Activated B cell treated with CpG ODN at 0.5 μM for 24 hours (primary cell): ENCODE data around the gene SRL. TPM values are rescaled to one million over a fixed set of nuclear protein-coding genes. Genes with fewer than 3 reads are reported as not detected.
"Not testable (repeated sequence)": the region's sequence is repeated elsewhere in the genome, so short reads cannot be mapped to it uniquely, and the experiment has no call there.

ENCODE experiments used
- ATAC-seq: fragments of 200-7000 bp; cut with Tn5 transposase; one replicate; pipeline ENCODE4 v1.10.0; 2021; ENCODE audit warnings: low read depth, mild to moderate bottlenecking, moderate library complexity
- CTCF ChIA-PET: fragments of 350-600 bp; sonication (Branson Sonifier 250); formaldehyde crosslinking; loops from one replicate; lab custom pipeline; 2021; ENCODE audit warnings: antibody characterized with exemption; lab: Charles Lee
- POLR2A ChIA-PET: fragments of 350-600 bp; sonication (Branson Sonifier 250); formaldehyde crosslinking; loops from one replicate; lab custom pipeline; 2021; ENCODE audit warnings: antibody characterized with exemption; lab: Charles Lee
- DNase-seq: peaks from one replicate; pipeline ENCODE4 v3.0.0; 2022
- H3K27ac Mint-ChIP-seq: one replicate; pipeline ENCODE4 v1.8.0; 2020; ENCODE audit warnings: mixed read lengths
- H3K27me3 Mint-ChIP-seq: one replicate; pipeline ENCODE4 v1.8.0; 2021; ENCODE audit warnings: mixed read lengths
- H3K36me3 Mint-ChIP-seq: one replicate; pipeline ENCODE4 v1.8.0; 2021; ENCODE audit warnings: low read depth, mixed read lengths
- H3K4me1 Mint-ChIP-seq: one replicate; pipeline ENCODE4 v1.8.0; 2021; ENCODE audit warnings: mixed read lengths
- H3K4me3 Mint-ChIP-seq: one replicate; pipeline ENCODE4 v1.8.0; 2020; ENCODE audit warnings: mild to moderate bottlenecking, mixed read lengths
- H3K9me3 Mint-ChIP-seq: one replicate; pipeline ENCODE4 v1.8.0; 2020; ENCODE audit warnings: mixed read lengths
- intact Hi-C: fragments of 100-400 bp; cut with micrococcal nuclease; formaldehyde crosslinking; loops from one replicate; pipeline ENCODE4 v1.15.1; 2024
- total RNA-seq: library from RNA; stranded (reverse); gene quantifications from 2 replicates; pipeline ENCODE4 v1.2.3, GENCODE V29; 2022
- TF ChIP-seq, protein P1 (sequence below): fragments of 200-600 bp; IDR thresholded peaks from one replicate; pipeline ENCODE4 v1.8.0; 2022; ENCODE audit warnings: antibody characterized with exemption, mild to moderate bottlenecking

SRL gene
- total RNA-seq, 1 donor from 2014 or later, result not detected

DNA sequence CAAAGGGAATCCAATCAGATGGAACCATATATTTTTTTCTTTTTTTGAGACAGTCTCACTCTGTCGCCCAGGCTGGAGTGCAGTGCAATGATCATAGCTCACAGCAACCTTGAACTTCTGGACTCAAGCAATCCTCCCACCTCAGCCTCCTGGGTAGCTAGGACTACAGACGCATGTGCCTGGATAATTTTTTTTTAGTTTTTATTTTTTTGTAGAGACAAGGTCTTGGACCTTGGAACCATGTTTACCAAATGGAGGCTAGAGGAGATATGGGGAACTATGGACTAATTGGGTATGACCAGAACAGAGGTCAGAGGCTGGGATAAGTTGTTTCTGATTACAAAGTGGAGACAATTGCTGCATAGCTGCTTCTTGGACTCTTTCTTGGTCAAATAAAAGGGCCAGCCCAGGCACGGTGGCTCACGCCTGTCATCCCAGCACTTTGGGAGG is 84.5 kb downstream of the SRL start:
- ATAC-seq, result no peak
- H3K27ac Mint-ChIP-seq, result no peak overlapping the region
- DNase-seq, result no peak
- no peaks in the 10 kb centered on the region for H3K4me1 Mint-ChIP-seq
- H3K4me3 Mint-ChIP-seq, result no peak overlapping the region
- H3K9me3 Mint-ChIP-seq, result no peaks in the 10 kb centered on the region
- H3K27me3 Mint-ChIP-seq, result peaks cover 2% of the 10 kb centered on the region
- intact Hi-C loops, result no loop called here
- no peaks in the 10 kb centered on the region for H3K36me3 Mint-ChIP-seq
- CTCF ChIA-PET, result no interaction called here
- POLR2A ChIA-PET, result no interaction called here
- TF ChIP-seq, protein P1, sequence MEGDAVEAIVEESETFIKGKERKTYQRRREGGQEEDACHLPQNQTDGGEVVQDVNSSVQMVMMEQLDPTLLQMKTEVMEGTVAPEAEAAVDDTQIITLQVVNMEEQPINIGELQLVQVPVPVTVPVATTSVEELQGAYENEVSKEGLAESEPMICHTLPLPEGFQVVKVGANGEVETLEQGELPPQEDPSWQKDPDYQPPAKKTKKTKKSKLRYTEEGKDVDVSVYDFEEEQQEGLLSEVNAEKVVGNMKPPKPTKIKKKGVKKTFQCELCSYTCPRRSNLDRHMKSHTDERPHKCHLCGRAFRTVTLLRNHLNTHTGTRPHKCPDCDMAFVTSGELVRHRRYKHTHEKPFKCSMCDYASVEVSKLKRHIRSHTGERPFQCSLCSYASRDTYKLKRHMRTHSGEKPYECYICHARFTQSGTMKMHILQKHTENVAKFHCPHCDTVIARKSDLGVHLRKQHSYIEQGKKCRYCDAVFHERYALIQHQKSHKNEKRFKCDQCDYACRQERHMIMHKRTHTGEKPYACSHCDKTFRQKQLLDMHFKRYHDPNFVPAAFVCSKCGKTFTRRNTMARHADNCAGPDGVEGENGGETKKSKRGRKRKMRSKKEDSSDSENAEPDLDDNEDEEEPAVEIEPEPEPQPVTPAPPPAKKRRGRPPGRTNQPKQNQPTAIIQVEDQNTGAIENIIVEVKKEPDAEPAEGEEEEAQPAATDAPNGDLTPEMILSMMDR, result no peak

DNA sequence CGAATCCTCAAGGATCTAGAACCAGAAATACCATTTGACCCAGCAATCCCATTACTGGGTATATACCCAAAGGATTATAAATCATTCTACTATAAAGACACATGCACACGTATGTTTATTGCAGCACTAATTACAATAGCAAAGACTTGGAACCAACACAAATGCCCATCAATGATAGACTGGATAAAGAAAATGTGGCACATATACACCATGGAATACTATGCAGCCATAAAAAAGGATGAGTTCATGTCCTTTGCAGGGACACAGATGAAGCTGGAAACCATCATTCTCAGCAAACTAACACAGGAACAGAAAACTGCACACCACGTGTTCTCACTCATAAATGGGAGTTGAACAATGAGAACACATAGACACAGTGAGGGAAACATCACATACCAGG is 85.4 kb downstream of the SRL start:
- CTCF ChIA-PET, H3K4me1 Mint-ChIP-seq, H3K9me3 Mint-ChIP-seq, POLR2A ChIA-PET, H3K36me3 Mint-ChIP-seq, ATAC-seq, intact Hi-C loops, H3K4me3 Mint-ChIP-seq, H3K27ac Mint-ChIP-seq, DNase-seq, H3K27me3 Mint-ChIP-seq: not testable (repeated sequence)

DNA sequence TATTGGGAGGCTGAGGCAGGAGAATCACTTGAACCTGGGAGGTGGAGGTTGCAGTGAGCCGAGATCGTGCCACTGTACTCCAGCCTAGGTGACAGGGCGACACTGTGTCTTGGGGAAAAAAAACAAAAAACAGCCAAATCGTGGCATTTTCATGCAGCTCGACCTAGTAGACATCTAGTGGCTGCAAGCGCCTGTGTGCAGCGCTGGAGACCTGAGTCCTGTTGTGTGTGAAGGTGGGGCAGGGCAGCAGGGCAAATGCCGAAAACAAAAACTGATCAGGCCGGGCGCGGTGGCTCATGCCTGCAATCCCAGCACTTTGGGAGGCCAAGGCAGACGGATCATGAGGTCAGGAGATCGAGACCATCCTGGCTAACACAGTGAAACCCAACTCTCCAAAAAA is 88.5 kb downstream of the SRL start:
- CTCF ChIA-PET, ATAC-seq, H3K9me3 Mint-ChIP-seq, H3K36me3 Mint-ChIP-seq, H3K27me3 Mint-ChIP-seq, intact Hi-C loops, H3K4me3 Mint-ChIP-seq, H3K4me1 Mint-ChIP-seq, H3K27ac Mint-ChIP-seq, DNase-seq, POLR2A ChIA-PET: not testable (repeated sequence)

DNA sequence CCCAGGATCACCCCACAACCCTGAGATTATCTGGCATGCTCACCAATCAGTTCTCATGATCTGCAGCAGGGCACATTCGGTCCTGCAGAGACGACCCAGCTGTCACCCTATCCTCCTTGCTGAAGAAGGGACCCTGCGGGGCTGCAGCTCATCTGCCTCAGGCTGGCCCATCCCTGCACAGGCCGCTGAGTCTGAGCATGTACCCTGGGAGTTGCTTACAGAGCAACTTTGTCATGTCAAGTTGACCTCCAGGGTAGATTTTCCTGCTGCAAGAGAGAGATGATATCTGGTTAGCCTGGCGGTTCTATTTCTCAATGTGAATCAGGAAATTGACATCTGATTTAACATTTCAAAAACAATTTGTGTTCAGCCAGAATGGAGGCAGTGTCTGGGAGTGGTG is 89.6 kb downstream of the SRL start:
- ChIA-PET POLR2A (no interaction called here), CTCF (no interaction called here)
- no peaks in the 10 kb centered on the region for H3K36me3 Mint-ChIP-seq
- H3K27me3 Mint-ChIP-seq, result peaks cover 3% of the 10 kb centered on the region
- H3K4me3 Mint-ChIP-seq, result no peak overlapping the region
- H3K4me1 Mint-ChIP-seq, result no peaks in the 10 kb centered on the region
- ATAC-seq (no peak), DNase-seq (no peak)
- no peak overlapping the region for H3K27ac Mint-ChIP-seq
- intact Hi-C loops, result no loop called here
- TF ChIP-seq, protein P1, result no peak
- no peaks in the 10 kb centered on the region for H3K9me3 Mint-ChIP-seq

DNA sequence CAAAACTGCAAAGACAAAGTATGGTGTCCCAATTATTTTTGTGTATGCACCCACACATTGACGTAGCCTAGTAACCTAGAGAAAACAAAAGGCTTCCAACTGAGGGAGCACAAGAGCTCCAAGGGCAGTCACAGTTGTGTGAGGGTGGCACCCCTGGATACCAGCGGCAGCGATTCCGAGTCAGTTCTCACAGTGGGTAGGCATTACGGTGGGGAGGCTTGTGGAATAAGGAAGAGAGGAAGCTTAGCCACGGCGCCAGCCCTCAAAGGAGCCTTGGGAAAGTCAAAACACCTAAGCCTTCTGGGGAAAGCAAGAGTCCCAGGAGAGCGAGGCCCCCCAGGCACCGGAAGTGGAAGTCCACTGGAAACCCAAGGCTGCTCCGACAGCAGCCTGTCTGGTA is 94.6 kb downstream of the SRL start:
- no peak for DNase-seq
- ATAC-seq, result no peak
- Mint-ChIP-seq H3K4me1 (peaks cover 2% of the 10 kb centered on the region), H3K27ac (no peak overlapping the region), H3K4me3 (no peak overlapping the region), H3K9me3 (no peaks in the 10 kb centered on the region), H3K36me3 (no peaks in the 10 kb centered on the region), H3K27me3 (peaks cover 3% of the 10 kb centered on the region)
- TF ChIP-seq, protein P1, result no peak
- CTCF ChIA-PET, result no interaction called here
- intact Hi-C loops, result no loop called here
- POLR2A ChIA-PET, result no interaction called here

DNA sequence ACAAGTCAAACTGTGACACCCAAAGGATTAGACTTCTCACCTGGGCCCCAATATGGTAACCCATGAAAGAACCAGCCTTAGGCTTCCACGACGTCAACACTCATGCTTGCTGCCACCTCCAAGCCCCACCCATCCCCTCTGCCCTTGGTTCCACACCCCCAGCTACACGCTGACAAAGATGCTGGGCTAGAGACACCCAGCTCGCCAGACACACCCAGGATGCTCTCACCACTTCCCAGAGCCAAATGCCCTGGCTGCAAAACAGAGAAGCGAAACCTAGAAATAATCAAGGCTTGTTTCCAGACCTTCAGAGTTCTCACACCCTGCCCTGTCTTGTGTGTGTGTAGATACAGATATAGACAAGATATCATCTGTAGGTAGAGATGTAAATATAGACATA is 99.6 kb downstream of the SRL start:
- H3K27ac Mint-ChIP-seq, result no peak overlapping the region

More for the DNA sequence above, 99.6 kb downstream of the SRL start:
- TF ChIP-seq, protein P1, result no peak
- Mint-ChIP-seq H3K4me1 (peaks cover 4% of the 10 kb centered on the region), H3K4me3 (no peak overlapping the region), H3K9me3 (no peaks in the 10 kb centered on the region), H3K27me3 (no peaks in the 10 kb centered on the region), H3K36me3 (no peaks in the 10 kb centered on the region)
- CTCF ChIA-PET, result no interaction called here
- intact Hi-C loops, result no loop called here
- POLR2A ChIA-PET, result interaction anchor here (0.6 kb wide), 1 partner anchor 11 kb away, joined by 6 read pairs; no protein-coding TSS in a partner anchor
- ATAC-seq (no peak), DNase-seq (no peak)
